PC-3 (cell line): ENCODE results near the gene NALCN.

ENCODE experiments used
- CTCF ChIP-seq: fragments of 300-600 bp; sonication (generic); conservative IDR thresholded peaks from 2 replicates; pipeline ENCODE4 v1.5.1; 2017; ENCODE audit warnings: antibody characterized with exemption, low read depth, mild to moderate bottlenecking, low read length
- EZH2 ChIP-seq: fragments of 300-600 bp; sonication (generic); IDR thresholded peaks from one replicate; pipeline ENCODE4 v1.6.1; 2017; ENCODE audit warnings: antibody characterized with exemption, mild to moderate bottlenecking, low read length; ENCODE audit not compliant: unreplicated experiment
- EZH2phosphoT487 ChIP-seq: fragments of 300-600 bp; sonication (generic); IDR thresholded peaks from 2 replicates; pipeline ENCODE4 v1.6.1; 2018; ENCODE audit warnings: mild to moderate bottlenecking, antibody characterized with exemption, low read length, borderline replicate concordance

- no peak for TF ChIP-seq EZH2
- no peak for TF ChIP-seq CTCF
- TF ChIP-seq EZH2phosphoT487: no peak
These were observed 154.0 kb downstream of the NALCN start for GRCh38 chr13:101262306-101262705.
